Measurements from ENCODE around the gene FTO. TPM values are rescaled to one million over a fixed set of nuclear protein-coding genes. Genes with fewer than 3 reads are reported as not detected.

Gene FTO
- total RNA-seq, 4 donors from 2014 or later: 21.3 to 50.5 (median 40.8) TPM

DNA sequence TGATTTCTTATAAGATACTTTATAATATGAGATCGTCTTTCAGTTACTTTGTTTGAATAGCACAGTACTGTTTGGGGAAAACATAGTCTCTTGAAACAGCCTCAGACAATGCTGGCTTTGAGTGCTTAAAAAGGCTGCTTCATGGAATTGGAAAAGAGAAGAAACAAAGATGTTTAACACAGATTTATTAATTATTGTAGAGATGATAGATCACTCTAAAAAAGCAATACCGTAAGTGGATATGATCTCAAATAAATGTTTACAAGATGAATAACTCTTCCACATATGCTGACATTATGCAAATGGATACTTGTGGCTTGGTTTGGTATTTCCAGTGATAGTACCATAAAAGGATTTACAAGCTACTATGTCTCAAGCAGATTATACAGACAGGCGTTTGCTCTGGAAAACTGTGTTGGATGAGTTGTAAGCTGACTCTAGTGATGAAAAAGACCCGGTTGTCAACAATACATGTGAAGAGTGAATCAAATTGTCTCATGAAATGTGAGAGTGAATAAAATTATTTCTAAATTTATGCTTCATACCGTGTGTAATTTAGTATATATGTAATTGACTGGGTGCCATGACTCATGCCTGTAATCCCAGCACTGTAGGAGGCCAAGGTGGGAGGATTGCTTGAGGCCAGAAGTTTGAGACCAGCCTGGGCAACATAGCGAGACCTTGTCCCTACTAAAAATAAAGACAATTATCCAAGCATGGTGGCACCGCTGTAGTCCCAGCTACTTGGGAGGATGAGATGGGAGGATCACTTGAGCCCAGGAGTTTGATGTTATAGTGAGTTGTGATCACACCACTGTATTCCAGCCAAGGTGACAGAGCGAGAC is 105.4 kb downstream of the FTO start:
- Histone ChIP-seq H3K4me1 (peaks cover 0 to 3% (median 0%) of the 10 kb centered on the region in 4 donors), H3K4me3 (no peak overlapping the region), H3K36me3 (peaks cover 0 to 4% (median 0%) of the 10 kb centered on the region in 4 donors), H3K9me3 (no peaks in the 10 kb centered on the region), H3K27me3 (no peaks in the 10 kb centered on the region), H3K27ac (no peak overlapping the region)
- intact Hi-C loops (cut with DNase I; ENCODE audit: low total_unique reads) (no loop called here), in situ Hi-C loops (cut with MboI; ENCODE audit: low pct_ligation_motif_present in 1 of 4, low pct_unique_long_range_greater_than_20kb in 1 of 4, low sequenced_read_pairs in 3 of 4) (no loop called here)
- no peak for DNase-seq
- 68 to 78% methylated on average over 8 of the region's 8 CpGs for WGBS, 2 donors (ENCODE audit: low coverage in 1 of 2)
- TF ChIP-seq, protein P1, sequence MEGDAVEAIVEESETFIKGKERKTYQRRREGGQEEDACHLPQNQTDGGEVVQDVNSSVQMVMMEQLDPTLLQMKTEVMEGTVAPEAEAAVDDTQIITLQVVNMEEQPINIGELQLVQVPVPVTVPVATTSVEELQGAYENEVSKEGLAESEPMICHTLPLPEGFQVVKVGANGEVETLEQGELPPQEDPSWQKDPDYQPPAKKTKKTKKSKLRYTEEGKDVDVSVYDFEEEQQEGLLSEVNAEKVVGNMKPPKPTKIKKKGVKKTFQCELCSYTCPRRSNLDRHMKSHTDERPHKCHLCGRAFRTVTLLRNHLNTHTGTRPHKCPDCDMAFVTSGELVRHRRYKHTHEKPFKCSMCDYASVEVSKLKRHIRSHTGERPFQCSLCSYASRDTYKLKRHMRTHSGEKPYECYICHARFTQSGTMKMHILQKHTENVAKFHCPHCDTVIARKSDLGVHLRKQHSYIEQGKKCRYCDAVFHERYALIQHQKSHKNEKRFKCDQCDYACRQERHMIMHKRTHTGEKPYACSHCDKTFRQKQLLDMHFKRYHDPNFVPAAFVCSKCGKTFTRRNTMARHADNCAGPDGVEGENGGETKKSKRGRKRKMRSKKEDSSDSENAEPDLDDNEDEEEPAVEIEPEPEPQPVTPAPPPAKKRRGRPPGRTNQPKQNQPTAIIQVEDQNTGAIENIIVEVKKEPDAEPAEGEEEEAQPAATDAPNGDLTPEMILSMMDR (IDR thresholded peaks at IDR 0.05): no peak
- TF ChIP-seq POLR2AphosphoS5 (IDR thresholded peaks at IDR 0.05): no peak
- no peak for TF ChIP-seq EP300 (IDR thresholded peaks at IDR 0.05; ENCODE audit: low read depth)
- no peak for TF ChIP-seq POLR2A (IDR thresholded peaks at IDR 0.05)

DNA sequence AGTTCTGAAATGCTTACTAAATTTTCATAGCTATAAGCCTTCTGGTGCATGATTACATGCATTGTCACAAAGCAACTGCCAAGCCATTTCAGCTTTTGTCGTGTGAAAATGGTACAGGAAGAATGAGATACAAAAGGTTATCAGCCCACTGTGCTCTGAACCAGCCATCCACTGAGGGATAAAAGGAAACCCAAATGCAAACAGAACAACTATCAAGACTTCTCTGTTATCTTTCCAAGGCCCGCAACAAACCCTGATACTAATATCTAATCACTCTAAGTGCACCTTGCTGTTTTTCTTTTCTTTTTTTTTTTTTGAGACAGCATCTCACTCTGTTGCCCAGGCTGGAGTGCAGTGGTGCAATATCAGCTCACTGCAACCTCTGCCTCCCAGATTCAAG is 109.0 kb downstream of the FTO start:
- H3K27ac ChIP-seq: no peak overlapping the region
- TF ChIP-seq, protein P1 (IDR thresholded peaks at IDR 0.05): no peak
- TF ChIP-seq EP300 (IDR thresholded peaks at IDR 0.05; ENCODE audit: low read depth) (no peak), POLR2A (IDR thresholded peaks at IDR 0.05) (no peak), POLR2AphosphoS5 (IDR thresholded peaks at IDR 0.05) (no peak)
- H3K27me3 ChIP-seq: no peaks in the 10 kb centered on the region
- H3K4me3 ChIP-seq: no peak overlapping the region
- H3K9me3 ChIP-seq: no peaks in the 10 kb centered on the region
- in situ Hi-C loops (cut with MboI; ENCODE audit: low pct_ligation_motif_present in 1 of 4, low pct_unique_long_range_greater_than_20kb in 1 of 4, low sequenced_read_pairs in 3 of 4): no loop called here
- H3K4me1 ChIP-seq: peaks cover 0 to 3% (median 0%) of the 10 kb centered on the region in 4 donors
- WGBS, 2 donors (ENCODE audit: low coverage in 1 of 2): 85 to 100% methylated on average over 2 of the region's 2 CpGs
- peaks cover 0 to 4% (median 0%) of the 10 kb centered on the region in 4 donors for H3K36me3 ChIP-seq
- intact Hi-C loops (cut with DNase I; ENCODE audit: low total_unique reads): no loop called here
- no peak for DNase-seq

DNA sequence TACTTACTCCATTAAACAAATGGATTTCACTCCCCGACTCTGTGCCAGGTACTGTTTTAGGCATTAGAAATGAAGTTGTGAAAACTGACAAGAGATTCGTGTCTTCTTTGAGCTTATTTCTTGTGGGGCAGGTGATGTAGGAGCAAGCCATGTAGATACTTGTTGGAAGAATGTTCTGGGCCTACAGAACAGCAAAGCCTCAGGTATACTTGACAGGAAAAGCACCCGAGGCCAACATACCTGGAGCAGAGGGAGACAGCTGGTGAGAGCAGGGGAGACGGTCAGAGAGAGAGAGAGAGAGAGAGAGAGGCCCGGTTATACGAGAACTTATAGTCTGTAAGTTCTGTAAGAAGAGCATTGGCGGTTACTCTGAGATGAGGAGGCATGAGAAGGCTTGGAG is 110.8 kb downstream of the FTO start:
- H3K9me3 ChIP-seq: no peaks in the 10 kb centered on the region
- peaks cover 0 to 3% (median 0%) of the 10 kb centered on the region in 4 donors for H3K4me1 ChIP-seq
- 90 to 96% methylated on average over 6 to 7 of the region's 7 CpGs for WGBS, 2 donors (ENCODE audit: low coverage in 1 of 2)
- intact Hi-C loops (cut with DNase I; ENCODE audit: low total_unique reads) (no loop called here), in situ Hi-C loops (cut with MboI; ENCODE audit: low pct_ligation_motif_present in 1 of 4, low pct_unique_long_range_greater_than_20kb in 1 of 4, low sequenced_read_pairs in 3 of 4) (no loop called here)
- no peak overlapping the region for H3K27ac ChIP-seq
- H3K36me3 ChIP-seq: peaks cover 0 to 4% (median 0%) of the 10 kb centered on the region in 4 donors
- H3K27me3 ChIP-seq: no peaks in the 10 kb centered on the region
- H3K4me3 ChIP-seq: no peak overlapping the region
- no peak for DNase-seq
- no peak for TF ChIP-seq POLR2AphosphoS5 (IDR thresholded peaks at IDR 0.05)
- no peak for TF ChIP-seq POLR2A (IDR thresholded peaks at IDR 0.05)
- TF ChIP-seq, protein P1 (IDR thresholded peaks at IDR 0.05): no peak
- no peak for TF ChIP-seq EP300 (IDR thresholded peaks at IDR 0.05; ENCODE audit: low read depth)

DNA sequence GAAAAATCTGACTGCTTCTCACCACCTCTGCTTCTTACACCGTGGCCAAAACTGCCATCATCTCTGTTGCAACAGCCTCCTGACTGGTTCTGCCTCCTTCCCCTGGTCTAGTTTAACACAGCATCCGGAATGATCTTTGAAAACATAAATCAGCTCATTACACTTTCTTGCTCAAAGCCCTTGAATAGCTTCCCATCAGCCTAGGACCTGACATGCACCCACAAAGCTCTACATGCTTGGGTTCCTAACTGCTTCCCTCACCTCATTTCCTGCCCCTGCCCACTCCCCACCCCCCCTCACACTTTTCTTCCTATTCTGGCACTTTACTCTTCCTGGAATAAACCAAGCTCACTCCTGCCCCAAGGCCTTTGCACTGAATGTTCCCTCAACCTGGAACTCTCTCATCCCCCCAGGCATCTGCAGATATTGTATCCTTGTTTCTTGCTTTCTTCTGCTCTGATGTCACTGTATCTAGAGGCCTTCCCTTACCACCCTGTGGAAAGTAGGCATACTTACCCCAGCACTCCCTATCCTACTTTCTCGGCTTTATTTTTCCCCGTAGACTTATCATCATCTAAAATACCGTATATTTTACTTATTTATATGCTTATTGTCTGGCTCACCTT is 112.4 kb downstream of the FTO start:
- intact Hi-C loops (cut with DNase I; ENCODE audit: low total_unique reads): no loop called here
- Histone ChIP-seq H3K27ac (no peak overlapping the region), H3K36me3 (peaks cover 0 to 4% (median 0%) of the 10 kb centered on the region in 4 donors), H3K27me3 (no peaks in the 10 kb centered on the region), H3K9me3 (no peaks in the 10 kb centered on the region), H3K4me3 (no peak overlapping the region), H3K4me1 (peaks cover 0 to 3% (median 0%) of the 10 kb centered on the region in 4 donors)
- DNase-seq: no peak
- in situ Hi-C loops (cut with MboI; ENCODE audit: low pct_ligation_motif_present in 1 of 4, low pct_unique_long_range_greater_than_20kb in 1 of 4, low sequenced_read_pairs in 3 of 4): no loop called here
- WGBS, 2 donors (ENCODE audit: low coverage in 1 of 2): 88 to 97% methylated on average over 2 to 5 of the region's 5 CpGs
- TF ChIP-seq POLR2A (IDR thresholded peaks at IDR 0.05) (no peak), POLR2AphosphoS5 (IDR thresholded peaks at IDR 0.05) (no peak), EP300 (IDR thresholded peaks at IDR 0.05; ENCODE audit: low read depth) (no peak)
- TF ChIP-seq, protein P1 (IDR thresholded peaks at IDR 0.05): no peak
